HuH-7.5 (cell line): Measurements from ENCODE around the gene SYT2.
"Not testable (repeated sequence)": the region's sequence is repeated elsewhere in the genome, so short reads cannot be mapped to it uniquely, and the experiment has no call there.

Source experiments
- DNase-seq: peaks from one replicate; pipeline ENCODE4 v3.0.0; 2011; ENCODE audit warnings: low spot score

The SYT2 gene

DNA sequence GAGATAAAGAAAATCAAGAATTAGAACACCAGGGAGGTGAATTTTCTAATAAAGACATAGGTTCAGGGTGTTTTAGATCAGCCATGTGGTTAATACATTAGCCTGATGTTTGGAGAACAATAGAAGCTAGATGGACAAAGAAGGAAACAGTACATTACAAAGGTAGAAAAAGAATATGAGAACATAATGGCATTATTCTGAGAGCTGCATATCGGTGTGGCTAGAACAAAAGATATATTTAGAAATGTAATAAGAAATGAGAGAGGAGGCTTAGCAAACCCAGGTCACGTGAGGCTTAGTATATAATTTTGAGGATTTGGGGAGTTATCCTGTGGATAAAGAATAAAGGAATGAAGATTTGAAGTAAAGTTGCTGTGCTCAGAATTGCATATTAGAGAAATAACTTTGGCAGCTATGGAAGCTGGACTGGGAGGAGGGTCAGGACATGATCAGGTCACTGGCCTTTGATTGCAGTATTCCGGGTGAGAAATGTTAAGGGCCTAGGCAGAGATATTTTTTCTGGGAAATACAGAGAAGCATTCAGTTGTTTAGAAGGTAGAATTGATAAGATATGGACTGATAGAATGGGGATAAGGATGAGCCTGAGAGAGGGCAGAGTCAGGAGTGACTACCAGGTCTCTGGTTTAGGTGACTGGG lies 164.5 kb downstream of the SYT2 start:
- not testable (repeated sequence) for DNase-seq

DNA sequence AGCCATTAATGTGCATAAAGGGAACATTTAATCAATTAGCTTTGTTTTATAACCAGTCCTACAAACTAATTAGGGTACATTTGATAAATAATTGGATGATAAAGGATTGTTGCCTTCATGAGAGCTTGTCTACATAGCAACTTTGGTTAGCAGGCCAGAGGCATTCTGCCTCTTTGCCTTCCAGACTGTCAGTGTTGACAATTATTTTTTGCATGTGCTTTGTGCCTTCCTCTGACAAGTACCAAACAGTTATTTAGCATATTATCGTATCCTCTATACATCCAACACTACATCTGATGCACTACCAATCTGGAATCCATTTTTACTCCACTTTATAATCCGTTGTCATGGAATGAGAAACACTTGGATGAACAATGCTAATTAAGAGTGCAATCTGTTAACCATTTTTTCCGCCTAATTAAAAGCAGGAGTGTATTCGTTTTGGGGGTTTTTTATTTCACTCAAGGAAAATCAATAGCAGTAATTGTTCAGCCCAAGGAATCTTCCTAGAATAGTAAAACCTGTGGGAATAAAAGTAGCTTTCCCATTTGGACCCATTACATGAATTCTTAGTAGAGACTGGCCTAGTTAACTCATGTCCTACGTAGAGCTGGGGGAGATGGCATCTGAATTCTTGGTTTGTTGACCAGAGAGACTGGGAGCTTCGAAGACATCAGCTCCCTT lies 165.3 kb downstream of the SYT2 start:
- not testable (repeated sequence) for DNase-seq

DNA sequence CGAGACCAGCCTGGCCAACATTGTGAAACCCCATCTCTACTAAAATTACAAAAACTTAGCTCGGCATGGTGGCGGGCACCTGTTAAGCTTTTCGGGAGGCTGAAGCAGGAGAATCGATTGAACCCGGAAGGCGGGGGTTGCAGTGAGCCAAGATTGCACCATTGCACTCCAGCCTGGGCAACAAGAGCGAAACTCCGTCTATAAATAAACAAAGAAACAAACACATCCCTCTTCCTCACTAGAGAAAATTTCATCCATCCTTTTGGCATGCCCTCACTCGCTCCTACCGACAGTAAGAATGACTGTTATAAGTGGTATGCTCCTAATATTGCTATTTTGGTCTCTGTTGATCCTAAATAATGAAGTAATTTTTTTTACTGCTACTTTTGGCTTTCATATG lies 166.7 kb downstream of the SYT2 start:
- DNase-seq, result not testable (repeated sequence)

DNA sequence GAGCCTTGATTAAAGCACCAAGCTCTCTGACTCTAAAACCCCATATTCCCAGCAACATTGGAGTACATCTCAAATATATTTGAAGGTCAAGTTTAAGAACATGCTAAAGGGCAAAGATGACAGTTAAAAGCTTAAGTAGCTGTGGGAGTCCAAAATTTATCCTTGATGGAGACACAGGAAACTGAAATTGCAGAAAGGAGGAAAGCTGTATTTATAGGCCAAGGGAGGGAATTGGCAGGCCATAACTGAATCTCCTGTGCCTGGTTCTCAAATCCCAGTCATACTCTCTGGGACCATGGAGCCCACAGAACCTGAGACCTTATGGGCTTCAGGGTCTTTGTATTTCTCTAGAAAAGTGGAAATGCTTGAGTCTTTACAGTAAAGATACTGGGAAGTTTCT lies 167.8 kb downstream of the SYT2 start:
- DNase-seq, result not testable (repeated sequence)

DNA sequence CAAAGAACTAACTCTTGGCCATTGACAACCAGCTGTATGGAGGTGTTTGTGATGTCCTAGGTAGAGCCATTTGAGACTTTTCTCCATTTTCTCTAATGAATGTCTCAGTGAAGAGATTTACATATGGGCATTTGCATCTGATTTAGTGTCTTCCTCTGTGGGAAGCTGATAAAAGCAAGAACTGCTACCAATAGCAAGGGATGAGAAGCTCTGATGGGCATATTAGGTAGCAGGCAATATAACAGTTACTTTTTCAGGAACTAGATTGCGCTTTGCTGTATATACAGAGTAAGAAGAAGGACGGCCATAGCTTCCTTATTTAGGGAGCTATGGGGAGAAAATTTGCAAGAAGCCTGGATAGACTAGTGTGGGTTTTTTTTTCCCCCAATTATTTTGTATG lies 169.4 kb downstream of the SYT2 start:
- DNase-seq, result not testable (repeated sequence)
